ENCODE data around the gene CHMP5.

Gene CHMP5

DNA sequence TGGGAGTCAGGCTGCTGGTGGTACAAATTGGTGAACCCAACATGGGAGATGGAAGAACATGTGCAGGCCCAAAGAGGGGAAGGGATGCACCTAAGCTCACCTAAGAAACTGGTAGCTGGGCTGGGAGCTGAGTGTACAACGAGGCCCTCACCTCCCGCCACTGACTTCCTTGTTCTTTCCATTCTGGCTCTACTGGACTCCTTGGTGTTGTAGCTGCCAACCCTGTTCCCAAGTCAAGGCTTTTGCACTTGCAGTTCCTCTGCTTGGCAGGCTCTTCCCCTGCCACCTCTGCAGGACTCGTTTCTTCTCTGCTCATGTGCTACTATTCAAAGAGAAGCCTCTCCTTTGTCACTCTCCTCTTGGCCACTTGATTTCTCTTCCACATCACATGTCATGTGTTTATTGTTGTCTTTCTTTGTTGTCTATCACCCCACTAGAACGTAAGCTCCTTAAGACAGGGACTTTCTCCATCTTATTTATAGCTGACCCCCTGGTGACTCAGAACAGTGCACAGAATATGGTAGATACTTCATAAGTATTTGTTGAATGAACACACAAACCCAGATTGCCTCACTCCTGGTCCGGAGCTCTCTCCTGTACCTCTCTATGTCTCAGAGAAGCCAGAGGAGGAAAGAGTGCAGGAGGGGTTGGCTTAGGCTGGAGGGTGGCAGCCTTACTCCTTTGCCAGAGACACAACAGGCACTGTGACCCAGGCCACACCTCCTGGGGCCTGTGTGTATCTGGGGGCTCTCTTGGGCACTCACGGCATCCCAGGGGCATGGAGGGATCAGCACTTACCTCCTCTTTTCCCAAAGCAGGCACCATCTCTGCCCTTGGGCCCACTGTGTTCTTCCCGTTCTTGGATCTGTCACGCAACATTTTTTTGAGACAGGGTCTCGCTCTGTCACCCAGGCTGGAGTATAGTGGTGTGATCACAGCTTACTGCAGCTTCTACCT lies 30.1 kb upstream of the CHMP5 start:
- no peak overlapping the region for H3K27ac ChIP-seq
- TF ChIP-seq, protein P1, sequence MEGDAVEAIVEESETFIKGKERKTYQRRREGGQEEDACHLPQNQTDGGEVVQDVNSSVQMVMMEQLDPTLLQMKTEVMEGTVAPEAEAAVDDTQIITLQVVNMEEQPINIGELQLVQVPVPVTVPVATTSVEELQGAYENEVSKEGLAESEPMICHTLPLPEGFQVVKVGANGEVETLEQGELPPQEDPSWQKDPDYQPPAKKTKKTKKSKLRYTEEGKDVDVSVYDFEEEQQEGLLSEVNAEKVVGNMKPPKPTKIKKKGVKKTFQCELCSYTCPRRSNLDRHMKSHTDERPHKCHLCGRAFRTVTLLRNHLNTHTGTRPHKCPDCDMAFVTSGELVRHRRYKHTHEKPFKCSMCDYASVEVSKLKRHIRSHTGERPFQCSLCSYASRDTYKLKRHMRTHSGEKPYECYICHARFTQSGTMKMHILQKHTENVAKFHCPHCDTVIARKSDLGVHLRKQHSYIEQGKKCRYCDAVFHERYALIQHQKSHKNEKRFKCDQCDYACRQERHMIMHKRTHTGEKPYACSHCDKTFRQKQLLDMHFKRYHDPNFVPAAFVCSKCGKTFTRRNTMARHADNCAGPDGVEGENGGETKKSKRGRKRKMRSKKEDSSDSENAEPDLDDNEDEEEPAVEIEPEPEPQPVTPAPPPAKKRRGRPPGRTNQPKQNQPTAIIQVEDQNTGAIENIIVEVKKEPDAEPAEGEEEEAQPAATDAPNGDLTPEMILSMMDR (conservative IDR thresholded peaks at IDR 0.05) = no peak

GRCh38 chr9:33236571-33236970 lies 28.3 kb upstream of the CHMP5 start:
- TF ChIP-seq, protein P1 (conservative IDR thresholded peaks at IDR 0.05) = no peak

GRCh38 chr9:33239921-33240320 lies 24.9 kb upstream of the CHMP5 start, which contains the start of gene SPINK4:
TSS of gene SPINK4 (plus strand) at chr9:33240167. CDS start at chr9:33240209, 42 bp downstream.
- TF ChIP-seq, protein P1 (conservative IDR thresholded peaks at IDR 0.05) = no peak
- H3K27ac ChIP-seq = no peak within 1 kb of the TSS

More at GRCh38 chr9:33236571-33236970, 28.3 kb upstream of the CHMP5 start:
- no peak overlapping the region for H3K27ac ChIP-seq

DNA sequence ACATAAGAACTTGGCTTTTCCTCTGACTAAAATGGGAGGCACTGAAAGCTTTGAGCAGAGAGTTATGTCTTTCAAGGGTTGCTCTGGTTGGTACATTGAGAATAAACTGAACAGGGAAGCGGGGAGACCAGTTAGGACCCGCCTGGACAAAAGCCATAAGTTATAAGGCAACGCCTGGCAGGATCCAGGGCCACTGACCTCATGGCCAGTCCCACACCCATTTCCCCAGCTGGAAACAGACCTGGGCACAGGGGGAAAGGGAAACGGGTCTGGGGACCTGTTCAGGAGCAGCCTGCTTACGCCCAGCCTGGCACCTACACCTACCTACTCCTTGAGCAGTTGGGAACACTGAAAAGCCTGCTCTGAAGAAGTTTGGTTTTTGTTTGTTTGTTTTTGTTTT lies 23.6 kb upstream of the CHMP5 start:
- H3K27ac ChIP-seq = no peak overlapping the region
- TF ChIP-seq, protein P1 (conservative IDR thresholded peaks at IDR 0.05) = no peak

GRCh38 chr9:33242609-33243134 lies 22.2 kb upstream of the CHMP5 start:
- TF ChIP-seq, protein P1 (conservative IDR thresholded peaks at IDR 0.05) = no peak
- H3K27ac ChIP-seq = no peak overlapping the region

GRCh38 chr9:33244137-33244784 lies 20.6 kb upstream of the CHMP5 start:
- TF ChIP-seq, protein P1 (conservative IDR thresholded peaks at IDR 0.05) = no peak
- H3K27ac ChIP-seq = no peak overlapping the region

DNA sequence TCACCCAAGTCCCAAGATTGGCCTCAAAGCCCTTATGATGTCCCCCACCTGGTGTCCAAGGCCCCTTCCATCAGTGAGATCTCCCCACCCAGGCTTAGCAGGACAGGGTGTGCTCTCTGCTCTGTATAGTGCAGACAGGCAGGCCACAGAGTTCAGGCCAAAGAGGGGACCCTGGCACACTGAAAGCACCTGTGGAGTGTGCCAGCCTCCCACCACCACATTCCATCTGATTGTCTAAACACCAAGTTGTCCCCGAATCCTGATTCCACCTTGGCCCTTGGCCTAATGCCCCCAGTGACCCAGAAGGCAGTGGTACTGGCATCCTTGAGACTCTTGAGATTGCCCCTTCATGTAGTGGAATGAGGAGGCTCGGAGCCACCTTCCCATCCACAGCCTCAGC lies 19.5 kb upstream of the CHMP5 start:
- TF ChIP-seq, protein P1 (conservative IDR thresholded peaks at IDR 0.05) = no peak
- no peak overlapping the region for H3K27ac ChIP-seq
